WTC11 (cell line): ENCODE measurements around the gene ALK. TPM values are rescaled to one million over a fixed set of nuclear protein-coding genes. Genes with fewer than 3 reads are reported as not detected.

Experiments used
- ATAC-seq: fragments of 200-7000 bp; cut with Tn5 transposase; 2 replicates; pipeline ENCODE4 v1.10.0; 2021; ENCODE audit warnings: mild to moderate bottlenecking, moderate library complexity
- CTCF ChIA-PET: fragments of 300-600 bp; sonication (Branson Sonifier 250); formaldehyde crosslinking; loops from one replicate; lab custom pipeline; 2021; ENCODE audit warnings: antibody characterized with exemption; lab: Charles Lee
- POLR2A ChIA-PET: fragments of 350-600 bp; sonication (Branson Sonifier 250); formaldehyde crosslinking; loops from one replicate; lab custom pipeline; 2021; ENCODE audit warnings: antibody characterized with exemption; lab: Charles Lee
- DNase-seq: peaks from one replicate; pipeline ENCODE4 v3.0.0; 2021; ENCODE audit warnings: low spot score
- H3K27ac Mint-ChIP-seq: 2 replicates; pipeline ENCODE4 v1.8.0; 2021; ENCODE audit warnings: mixed read lengths
- H3K27me3 Mint-ChIP-seq: 2 replicates; pipeline ENCODE4 v1.8.0; 2021; ENCODE audit warnings: low read depth, mild to moderate bottlenecking, moderate library complexity, mixed read lengths
- H3K36me3 Mint-ChIP-seq: 2 replicates; pipeline ENCODE4 v1.8.0; 2021; ENCODE audit warnings: mixed read lengths
- H3K4me1 Mint-ChIP-seq: 2 replicates; pipeline ENCODE4 v1.8.0; 2022; ENCODE audit warnings: mixed read lengths
- H3K4me3 Mint-ChIP-seq: 2 replicates; pipeline ENCODE4 v1.8.0; 2021; ENCODE audit warnings: mild to moderate bottlenecking, moderate library complexity, mixed read lengths
- H3K9me3 Mint-ChIP-seq: 2 replicates; pipeline ENCODE4 v1.8.0; 2021; ENCODE audit warnings: mixed read lengths
- CBFB ChIP-seq: sonication (generic); formaldehyde crosslinking; IDR thresholded peaks from 2 replicates; pipeline ENCODE4 v1.8.1; 2022; ENCODE audit warnings: mild to moderate bottlenecking, low read depth, missing genetic modification reagents
- CREM ChIP-seq: sonication (generic); formaldehyde crosslinking; IDR thresholded peaks from 2 replicates; pipeline ENCODE4 v1.8.1; 2022; ENCODE audit warnings: mild to moderate bottlenecking, missing genetic modification reagents, moderate library complexity
- ETV6 ChIP-seq: sonication (generic); formaldehyde crosslinking; IDR thresholded peaks from 2 replicates; pipeline ENCODE4 v1.8.1; 2022; ENCODE audit warnings: mild to moderate bottlenecking, missing genetic modification reagents
- FOXP1 ChIP-seq: sonication (generic); formaldehyde crosslinking; IDR thresholded peaks from 2 replicates; pipeline ENCODE4 v1.8.0; 2022; ENCODE audit warnings: missing genetic modification reagents, mild to moderate bottlenecking, moderate library complexity, borderline replicate concordance
- GABPB1 ChIP-seq: sonication (generic); formaldehyde crosslinking; IDR thresholded peaks from 2 replicates; pipeline ENCODE4 v1.8.1; 2023; ENCODE audit warnings: mild to moderate bottlenecking, missing genetic modification reagents
- GRHL2 ChIP-seq: fragments of 250-450 bp; sonication (Bioruptor Pico); IDR thresholded peaks from 2 replicates; pipeline ENCODE4 v1.8.0; 2022; ENCODE audit warnings: mild to moderate bottlenecking, moderate library complexity; ENCODE audit not compliant: insufficient replicate concordance, severe bottlenecking
- JAZF1 ChIP-seq: fragments of 250-450 bp; sonication (Bioruptor Pico); IDR thresholded peaks from 2 replicates; pipeline ENCODE4 v1.9.0; 2021; ENCODE audit warnings: moderate library complexity, mild to moderate bottlenecking, inconsistent platforms
- MYBL2 ChIP-seq: sonication (generic); formaldehyde crosslinking; IDR thresholded peaks from 2 replicates; pipeline ENCODE4 v1.8.1; 2023; ENCODE audit warnings: mild to moderate bottlenecking, moderate library complexity, missing genetic modification reagents
- NFATC4 ChIP-seq: fragments of 250-450 bp; sonication (Bioruptor Pico); IDR thresholded peaks from 2 replicates; pipeline ENCODE4 v1.9.0; 2021; ENCODE audit warnings: mild to moderate bottlenecking
- OVOL2 ChIP-seq: fragments of 250-450 bp; sonication (Bioruptor Pico); IDR thresholded peaks from 2 replicates; pipeline ENCODE4 v1.9.0; 2021; ENCODE audit warnings: mild to moderate bottlenecking, borderline replicate concordance
- PREB ChIP-seq: sonication (generic); formaldehyde crosslinking; IDR thresholded peaks from 2 replicates; pipeline ENCODE4 v1.8.1; 2022; ENCODE audit warnings: mild to moderate bottlenecking, missing genetic modification reagents, moderate library complexity, borderline replicate concordance
- RELA ChIP-seq: sonication (generic); formaldehyde crosslinking; IDR thresholded peaks from 2 replicates; pipeline ENCODE4 v1.8.1; 2022; ENCODE audit warnings: missing genetic modification reagents, mild to moderate bottlenecking, borderline replicate concordance
- SMAD4 ChIP-seq: sonication (generic); formaldehyde crosslinking; IDR thresholded peaks from 2 replicates; pipeline ENCODE4 v1.8.0; 2022; ENCODE audit warnings: mild to moderate bottlenecking, missing genetic modification reagents
- TEAD1 ChIP-seq: sonication (generic); formaldehyde crosslinking; IDR thresholded peaks from 2 replicates; pipeline ENCODE4 v1.8.0; 2022; ENCODE audit warnings: mild to moderate bottlenecking, missing genetic modification reagents
- ZNF512 ChIP-seq: sonication (generic); formaldehyde crosslinking; IDR thresholded peaks from 2 replicates; pipeline ENCODE4 v1.8.1; 2022; ENCODE audit warnings: missing genetic modification reagents, borderline replicate concordance
- ZNF671 ChIP-seq: fragments of 250-450 bp; sonication (Bioruptor Pico); IDR thresholded peaks from 2 replicates; pipeline ENCODE4 v1.8.0; 2021; ENCODE audit warnings: mild to moderate bottlenecking
- total RNA-seq: library from RNA; stranded (reverse); gene quantifications from 3 replicates; pipeline ENCODE4 v1.2.3, GENCODE V29; 2021
- TF ChIP-seq, protein P1 (sequence below): sonication (generic); formaldehyde crosslinking; IDR thresholded peaks from 2 replicates; pipeline ENCODE4 v1.8.0; 2022; ENCODE audit warnings: mild to moderate bottlenecking, missing genetic modification reagents
- TF ChIP-seq, protein P2 (sequence below): sonication (generic); formaldehyde crosslinking; IDR thresholded peaks from 2 replicates; pipeline ENCODE4 v1.8.0; 2023; ENCODE audit warnings: missing genetic modification reagents, mild to moderate bottlenecking, borderline replicate concordance
- TF ChIP-seq, protein P3 (sequence below): fragments of 250-450 bp; sonication (Bioruptor Pico); conservative IDR thresholded peaks from 2 replicates; pipeline ENCODE4 v1.9.0; 2021; ENCODE audit warnings: mild to moderate bottlenecking
- TF ChIP-seq, protein P4 (sequence below): sonication (generic); formaldehyde crosslinking; IDR thresholded peaks from 2 replicates; pipeline ENCODE4 v1.8.0; 2022; ENCODE audit warnings: mild to moderate bottlenecking, missing genetic modification reagents

The ALK gene
- total RNA-seq, 1 experiment from 2014 or later: not detected

GRCh38 chr2:29420999-29421782, 500.2 kb downstream of the ALK start:
- TF ChIP-seq, protein P1, sequence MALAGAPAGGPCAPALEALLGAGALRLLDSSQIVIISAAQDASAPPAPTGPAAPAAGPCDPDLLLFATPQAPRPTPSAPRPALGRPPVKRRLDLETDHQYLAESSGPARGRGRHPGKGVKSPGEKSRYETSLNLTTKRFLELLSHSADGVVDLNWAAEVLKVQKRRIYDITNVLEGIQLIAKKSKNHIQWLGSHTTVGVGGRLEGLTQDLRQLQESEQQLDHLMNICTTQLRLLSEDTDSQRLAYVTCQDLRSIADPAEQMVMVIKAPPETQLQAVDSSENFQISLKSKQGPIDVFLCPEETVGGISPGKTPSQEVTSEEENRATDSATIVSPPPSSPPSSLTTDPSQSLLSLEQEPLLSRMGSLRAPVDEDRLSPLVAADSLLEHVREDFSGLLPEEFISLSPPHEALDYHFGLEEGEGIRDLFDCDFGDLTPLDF (CRISPR knock-in tag): no peak
- TF ChIP-seq TEAD1 (no peak), OVOL2 (CRISPR knock-in tag) (no peak), GRHL2 (no peak), GABPB1 (CRISPR knock-in tag) (no peak), PREB (no peak), SMAD4 (no peak), ETV6 (CRISPR knock-in tag) (no peak), FOXP1 (no peak), RELA (no peak), ZNF671 (CRISPR knock-in tag) (no peak), CREM (CRISPR knock-in tag) (no peak), JAZF1 (CRISPR knock-in tag) (no peak), NFATC4 (CRISPR knock-in tag) (no peak), MYBL2 (CRISPR knock-in tag) (no peak), ZNF512 (CRISPR knock-in tag) (no peak), CBFB (CRISPR knock-in tag) (no peak)
- TF ChIP-seq, protein P2, sequence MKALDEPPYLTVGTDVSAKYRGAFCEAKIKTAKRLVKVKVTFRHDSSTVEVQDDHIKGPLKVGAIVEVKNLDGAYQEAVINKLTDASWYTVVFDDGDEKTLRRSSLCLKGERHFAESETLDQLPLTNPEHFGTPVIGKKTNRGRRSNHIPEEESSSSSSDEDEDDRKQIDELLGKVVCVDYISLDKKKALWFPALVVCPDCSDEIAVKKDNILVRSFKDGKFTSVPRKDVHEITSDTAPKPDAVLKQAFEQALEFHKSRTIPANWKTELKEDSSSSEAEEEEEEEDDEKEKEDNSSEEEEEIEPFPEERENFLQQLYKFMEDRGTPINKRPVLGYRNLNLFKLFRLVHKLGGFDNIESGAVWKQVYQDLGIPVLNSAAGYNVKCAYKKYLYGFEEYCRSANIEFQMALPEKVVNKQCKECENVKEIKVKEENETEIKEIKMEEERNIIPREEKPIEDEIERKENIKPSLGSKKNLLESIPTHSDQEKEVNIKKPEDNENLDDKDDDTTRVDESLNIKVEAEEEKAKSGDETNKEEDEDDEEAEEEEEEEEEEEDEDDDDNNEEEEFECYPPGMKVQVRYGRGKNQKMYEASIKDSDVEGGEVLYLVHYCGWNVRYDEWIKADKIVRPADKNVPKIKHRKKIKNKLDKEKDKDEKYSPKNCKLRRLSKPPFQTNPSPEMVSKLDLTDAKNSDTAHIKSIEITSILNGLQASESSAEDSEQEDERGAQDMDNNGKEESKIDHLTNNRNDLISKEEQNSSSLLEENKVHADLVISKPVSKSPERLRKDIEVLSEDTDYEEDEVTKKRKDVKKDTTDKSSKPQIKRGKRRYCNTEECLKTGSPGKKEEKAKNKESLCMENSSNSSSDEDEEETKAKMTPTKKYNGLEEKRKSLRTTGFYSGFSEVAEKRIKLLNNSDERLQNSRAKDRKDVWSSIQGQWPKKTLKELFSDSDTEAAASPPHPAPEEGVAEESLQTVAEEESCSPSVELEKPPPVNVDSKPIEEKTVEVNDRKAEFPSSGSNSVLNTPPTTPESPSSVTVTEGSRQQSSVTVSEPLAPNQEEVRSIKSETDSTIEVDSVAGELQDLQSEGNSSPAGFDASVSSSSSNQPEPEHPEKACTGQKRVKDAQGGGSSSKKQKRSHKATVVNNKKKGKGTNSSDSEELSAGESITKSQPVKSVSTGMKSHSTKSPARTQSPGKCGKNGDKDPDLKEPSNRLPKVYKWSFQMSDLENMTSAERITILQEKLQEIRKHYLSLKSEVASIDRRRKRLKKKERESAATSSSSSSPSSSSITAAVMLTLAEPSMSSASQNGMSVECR (CRISPR knock-in tag): no peak
- TF ChIP-seq, protein P3, sequence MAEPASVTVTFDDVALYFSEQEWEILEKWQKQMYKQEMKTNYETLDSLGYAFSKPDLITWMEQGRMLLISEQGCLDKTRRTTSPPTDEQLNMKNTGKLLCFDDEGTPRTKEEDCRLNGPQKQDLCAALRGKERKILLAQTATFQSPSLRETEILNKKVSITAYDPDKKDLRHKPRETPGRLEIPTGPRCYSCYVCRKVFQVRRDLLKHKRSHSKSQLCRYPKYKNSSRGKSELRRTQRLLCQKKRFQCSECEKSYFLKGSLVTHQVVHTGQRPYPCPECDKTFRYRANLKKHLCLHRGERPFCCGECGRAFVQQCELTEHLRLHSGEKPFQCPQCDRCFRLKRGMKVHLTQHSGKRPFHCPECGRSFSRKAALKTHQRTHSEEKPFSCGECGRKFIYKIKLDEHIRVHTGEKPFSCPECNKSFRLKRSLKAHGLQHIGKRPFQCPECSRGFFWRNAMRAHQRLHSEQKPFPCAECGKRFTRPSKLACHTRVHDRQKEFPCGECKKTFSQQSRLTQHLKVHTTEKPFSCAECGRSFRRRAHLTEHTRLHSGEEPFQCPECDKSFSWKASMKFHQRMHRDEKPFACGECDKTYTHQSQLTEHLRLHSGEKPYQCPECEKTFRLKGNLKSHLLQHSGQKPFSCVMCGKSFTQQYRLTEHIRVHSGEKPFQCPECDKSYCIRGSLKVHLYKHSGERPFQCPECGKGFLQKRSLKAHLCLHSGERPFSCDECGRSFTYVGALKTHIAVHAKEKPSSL (CRISPR knock-in tag): no peak
- TF ChIP-seq, protein P4, sequence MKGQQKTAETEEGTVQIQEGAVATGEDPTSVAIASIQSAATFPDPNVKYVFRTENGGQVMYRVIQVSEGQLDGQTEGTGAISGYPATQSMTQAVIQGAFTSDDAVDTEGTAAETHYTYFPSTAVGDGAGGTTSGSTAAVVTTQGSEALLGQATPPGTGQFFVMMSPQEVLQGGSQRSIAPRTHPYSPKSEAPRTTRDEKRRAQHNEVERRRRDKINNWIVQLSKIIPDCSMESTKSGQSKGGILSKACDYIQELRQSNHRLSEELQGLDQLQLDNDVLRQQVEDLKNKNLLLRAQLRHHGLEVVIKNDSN (CRISPR knock-in tag): no peak
- H3K27ac Mint-ChIP-seq: no peak overlapping the region
- H3K4me3 Mint-ChIP-seq: no peak overlapping the region
- H3K27me3 Mint-ChIP-seq: peaks cover 8% of the 10 kb centered on the region
- peaks cover 4% of the 10 kb centered on the region; the same call in 1 of the 2 replicates for H3K9me3 Mint-ChIP-seq
- H3K4me1 Mint-ChIP-seq: peaks cover 24% of the 10 kb centered on the region
- H3K36me3 Mint-ChIP-seq: no peaks in the 10 kb centered on the region
- ChIA-PET POLR2A (no interaction called here), CTCF (no interaction called here)
- ATAC-seq (no peak; the same call in 1 of the 2 replicates), DNase-seq (no peak)
